Left ventricle myocardium inferior (tissue), 1 donor: ENCODE results near the gene CD33. TPM values are rescaled to one million over a fixed set of nuclear protein-coding genes. Genes with fewer than 3 reads are reported as not detected.

ENCODE experiments used
- DNase-seq: peaks from one replicate; pipeline ENCODE4 v3.0.0-alpha.2; 2020
- H3K27ac ChIP-seq: fragments of 200-600 bp; replicated peaks from 2 replicates; pipeline ENCODE4 v1.8.0; 2021
- H3K27me3 ChIP-seq: fragments of 200-600 bp; 2 replicates; pipeline ENCODE4 v1.8.0; 2021; ENCODE audit warnings: low read depth
- H3K36me3 ChIP-seq: fragments of 200-600 bp; 2 replicates; pipeline ENCODE4 v1.8.0; 2021
- H3K4me1 ChIP-seq: fragments of 200-600 bp; 2 replicates; pipeline ENCODE4 v1.8.0; 2021
- H3K4me3 ChIP-seq: fragments of 200-600 bp; 2 replicates; pipeline ENCODE4 v1.8.0; 2021; ENCODE audit warnings: mild to moderate bottlenecking, moderate library complexity
- H3K9me3 ChIP-seq: fragments of 200-600 bp; replicated peaks from 2 replicates; pipeline ENCODE4 v1.8.0; 2021
- CTCF ChIP-seq: fragments of 200-600 bp; IDR thresholded peaks from 2 replicates; pipeline ENCODE4 v1.8.0; 2021; ENCODE audit warnings: antibody characterized with exemption, mild to moderate bottlenecking, borderline replicate concordance
- intact Hi-C: fragments of 100-400 bp; cut with micrococcal nuclease; formaldehyde crosslinking; loops from one replicate; pipeline ENCODE4 v1.11.0; 2022
- total RNA-seq: library from RNA; stranded (reverse); fragmentation: NEBNext Ultra II Directional; extraction: Animal tissue kit (Norgen Biotek cat#: 25700); gene quantifications from one replicate; pipeline ENCODE4 v1.2.1, GENCODE V29; 2021
- donor health status: DM: no; HTN: yes; CAD: no; lungs with severe emphysema.

CD33 gene
- total RNA-seq, 1 donor from 2014 or later = 3.0 TPM

- peaks cover 4% of the 10 kb centered on the region for H3K9me3 ChIP-seq
- DNase-seq = no peak
- peaks cover 52% of the 10 kb centered on the region for H3K27me3 ChIP-seq
- intact Hi-C loops = no loop called here
- no peak overlapping the region for H3K4me3 ChIP-seq
- no peaks in the 10 kb centered on the region for H3K4me1 ChIP-seq
- TF ChIP-seq CTCF = no peak
- no peaks in the 10 kb centered on the region for H3K36me3 ChIP-seq
- no peak overlapping the region for H3K27ac ChIP-seq
These were observed 27.6 kb downstream of the CD33 start for GRCh38 chr19:51252306-51253079.

- H3K4me1 ChIP-seq = no peaks in the 10 kb centered on the region
These were observed 28.4 kb downstream of the CD33 start for GRCh38 chr19:51253088-51253806.

GRCh38 chr19:51256155-51256625 is 31.3 kb downstream of the CD33 start:
- H3K27ac ChIP-seq = no peak overlapping the region
- intact Hi-C loops = no loop called here
- H3K27me3 ChIP-seq = peaks cover 35% of the 10 kb centered on the region
- no peak for TF ChIP-seq CTCF
- peaks cover 4% of the 10 kb centered on the region for H3K9me3 ChIP-seq
- no peak for DNase-seq
- no peaks in the 10 kb centered on the region for H3K36me3 ChIP-seq
- H3K4me3 ChIP-seq = no peak overlapping the region
- no peaks in the 10 kb centered on the region for H3K4me1 ChIP-seq

More at GRCh38 chr19:51253088-51253806, 28.4 kb downstream of the CD33 start:
- H3K4me3 ChIP-seq = no peak overlapping the region
- TF ChIP-seq CTCF = no peak
- DNase-seq = no peak
- no peaks in the 10 kb centered on the region for H3K36me3 ChIP-seq
- peaks cover 45% of the 10 kb centered on the region for H3K27me3 ChIP-seq
- H3K9me3 ChIP-seq = peaks cover 4% of the 10 kb centered on the region
- H3K27ac ChIP-seq = no peak overlapping the region
- intact Hi-C loops = no loop called here

- H3K4me1 ChIP-seq = no peaks in the 10 kb centered on the region
- H3K27ac ChIP-seq = no peak overlapping the region
- H3K36me3 ChIP-seq = no peaks in the 10 kb centered on the region
- H3K27me3 ChIP-seq = peaks cover 46% of the 10 kb centered on the region
- H3K4me3 ChIP-seq = no peak overlapping the region
- TF ChIP-seq CTCF = no peak
- intact Hi-C loops = no loop called here
- H3K9me3 ChIP-seq = peaks cover 4% of the 10 kb centered on the region
- DNase-seq = no peak
These were observed 32.6 kb downstream of the CD33 start for GRCh38 chr19:51257471-51257870.

GRCh38 chr19:51258165-51259160 is 33.6 kb downstream of the CD33 start:
- intact Hi-C loops = no loop called here
- Histone ChIP-seq H3K36me3 (no peaks in the 10 kb centered on the region), H3K9me3 (peaks cover 4% of the 10 kb centered on the region), H3K27ac (no peak overlapping the region), H3K27me3 (peaks cover 56% of the 10 kb centered on the region), H3K4me3 (no peak overlapping the region), H3K4me1 (no peaks in the 10 kb centered on the region)
- no peak for DNase-seq
- no peak for TF ChIP-seq CTCF
